EH (cell line): Measurements from ENCODE around the gene KBTBD4.

ENCODE experiments used
- DNase-seq: peaks from one replicate; pipeline ENCODE4 v3.0.0-alpha.2; 2015; ENCODE audit warnings: low read depth

The KBTBD4 gene

GRCh38 chr11:47524291-47524874 lies 54.4 kb downstream of the KBTBD4 start:
- DNase-seq = no peak

GRCh38 chr11:47523490-47524225 lies 55.1 kb downstream of the KBTBD4 start:
- peak; percentile 87 for DNase-seq
